A673 (cell line): ENCODE measurements around the gene SPINK1. TPM values are rescaled to one million over a fixed set of nuclear protein-coding genes. Genes with fewer than 3 reads are reported as not detected.

Experiments used
- BruUV-seq: library from RNA; stranded (reverse); fragments of 400-500 nt; replicated peaks from 2 replicates; lab custom pipeline; 2021; lab: Mats Ljungman, UMichigan
- CTCF ChIA-PET: fragments of 300-600 bp; sonication (Branson Sonifier 250); formaldehyde crosslinking; loops from one replicate; lab custom pipeline; 2022; ENCODE audit warnings: antibody characterized with exemption; lab: Charles Lee
- POLR2A ChIA-PET: fragments of 300-600 bp; sonication (Branson Sonifier 250); formaldehyde crosslinking; loops from one replicate; lab custom pipeline; 2022; ENCODE audit warnings: antibody characterized with exemption; ENCODE audit not compliant: low non-redundant PET; lab: Charles Lee
- DNase-seq: peaks from one replicate; pipeline ENCODE4 v3.0.0-alpha.2; 2015; ENCODE audit warnings: low spot score
- H3K27ac ChIP-seq: fragments of 200-600 bp; sonication (generic); 2 replicates; pipeline ENCODE4 v1.5.1; 2016; ENCODE audit warnings: mixed run types, low read depth, mild to moderate bottlenecking, mixed read lengths, antibody characterized with exemption, low read length; ENCODE audit not compliant: poor library complexity, severe bottlenecking
- H3K27me3 ChIP-seq: fragments of 200-600 bp; sonication (generic); replicated peaks from 2 replicates; pipeline ENCODE4 v1.6.1; 2017; ENCODE audit warnings: mixed run types, low read depth, mild to moderate bottlenecking, mixed read lengths, antibody characterized with exemption, low read length; ENCODE audit not compliant: insufficient read depth, poor library complexity
- H3K36me3 ChIP-seq: fragments of 200-600 bp; sonication (generic); 2 replicates; pipeline ENCODE4 v1.6.1; 2016; ENCODE audit warnings: mixed run types, mild to moderate bottlenecking, mixed read lengths, antibody characterized with exemption, low read length; ENCODE audit not compliant: insufficient read depth, poor library complexity, severe bottlenecking
- H3K4me1 ChIP-seq: fragments of 200-600 bp; sonication (generic); 2 replicates; pipeline ENCODE4 v1.6.1; 2017; ENCODE audit warnings: mixed run types, mild to moderate bottlenecking, mixed read lengths, antibody characterized with exemption, low read length; ENCODE audit not compliant: insufficient read depth, poor library complexity, severe bottlenecking
- H3K4me3 ChIP-seq: fragments of 200-600 bp; sonication (generic); 2 replicates; pipeline ENCODE4 v1.5.1; 2016; ENCODE audit warnings: low read depth, mixed run types, mild to moderate bottlenecking, mixed read lengths, low read length; ENCODE audit not compliant: poor library complexity, severe bottlenecking
- H3K9me3 ChIP-seq: fragments of 200-600 bp; sonication (generic); 2 replicates; pipeline ENCODE4 v1.6.1; 2016; ENCODE audit warnings: mixed run types, low read depth, mild to moderate bottlenecking, mixed read lengths, antibody characterized with exemption, low read length; ENCODE audit not compliant: poor library complexity, severe bottlenecking
- CTCF ChIP-seq: fragments of 300-800, 200-600 bp; sonication (generic); conservative IDR thresholded peaks from 2 replicates; pipeline ENCODE4 v1.5.1; 2017; ENCODE audit warnings: low read depth, mild to moderate bottlenecking, antibody characterized with exemption, low read length, moderate library complexity, mixed read lengths
- EZH2 ChIP-seq: fragments of 200-600 bp; sonication (generic); IDR thresholded peaks from 2 replicates; pipeline ENCODE4 v1.6.1; 2017; ENCODE audit warnings: borderline replicate concordance, low read depth, mild to moderate bottlenecking, mixed read lengths, antibody characterized with exemption, low read length; ENCODE audit not compliant: poor library complexity, severe bottlenecking
- intact Hi-C: fragments of 100-400 bp; cut with micrococcal nuclease; formaldehyde crosslinking; loops from one replicate; pipeline ENCODE4 v1.10.0; 2022; ENCODE audit not compliant: unreplicated experiment
- total RNA-seq: library from RNA; stranded (reverse); gene quantifications from 2 replicates; pipeline ENCODE4 v1.2.3, GENCODE V29; 2021

SPINK1 gene
- total RNA-seq, 1 experiment from 2014 or later = not detected

GRCh38 chr5:147851578-147851977 is 20.1 kb upstream of the SPINK1 start:
- Histone ChIP-seq H3K27me3 (no peaks in the 10 kb centered on the region), H3K36me3 (no peaks in the 10 kb centered on the region), H3K9me3 (no peaks in the 10 kb centered on the region), H3K4me1 (peaks cover 9% of the 10 kb centered on the region), H3K4me3 (no peak overlapping the region), H3K27ac (no peak overlapping the region)
- ChIA-PET POLR2A (no interaction called here), CTCF (no interaction called here)
- intact Hi-C loops = no loop called here
- DNase-seq = no peak
- no TSS peak for BruUV-seq
- TF ChIP-seq EZH2 = no peak
- no peak for TF ChIP-seq CTCF

- Histone ChIP-seq H3K27me3 (no peaks in the 10 kb centered on the region), H3K9me3 (no peaks in the 10 kb centered on the region), H3K4me3 (no peak overlapping the region), H3K4me1 (no peaks in the 10 kb centered on the region), H3K27ac (no peak overlapping the region), H3K36me3 (no peaks in the 10 kb centered on the region)
- CTCF ChIA-PET = no interaction called here
- intact Hi-C loops = no loop called here
- POLR2A ChIA-PET = no interaction called here
- BruUV-seq = no TSS peak
- TF ChIP-seq EZH2 (no peak), CTCF (no peak)
- no peak for DNase-seq
Measured at GRCh38 chr5:147849226-147849625, 17.8 kb upstream of the SPINK1 start.

GRCh38 chr5:147845618-147846017 is 14.1 kb upstream of the SPINK1 start:
- no peaks in the 10 kb centered on the region for H3K27me3 ChIP-seq
- no peaks in the 10 kb centered on the region for H3K4me1 ChIP-seq
- no peak overlapping the region for H3K27ac ChIP-seq
- TF ChIP-seq EZH2 = no peak
- TF ChIP-seq CTCF = no peak
- CTCF ChIA-PET = no interaction called here
- no peak overlapping the region for H3K4me3 ChIP-seq
- no TSS peak for BruUV-seq
- intact Hi-C loops = no loop called here
- POLR2A ChIA-PET = no interaction called here
- no peak for DNase-seq
- H3K36me3 ChIP-seq = no peaks in the 10 kb centered on the region
- no peaks in the 10 kb centered on the region for H3K9me3 ChIP-seq
